DMS79 (cell line): ENCODE results near the gene DNAH17.
A peak's percentile ranks its signal among the peaks of the same experiment; 100 is the strongest.

Experiments used
- DNase-seq: peaks from one replicate; lab custom pipeline; 2025; lab: John Stamatoyannopoulos, UW

DNAH17 gene

DNA sequence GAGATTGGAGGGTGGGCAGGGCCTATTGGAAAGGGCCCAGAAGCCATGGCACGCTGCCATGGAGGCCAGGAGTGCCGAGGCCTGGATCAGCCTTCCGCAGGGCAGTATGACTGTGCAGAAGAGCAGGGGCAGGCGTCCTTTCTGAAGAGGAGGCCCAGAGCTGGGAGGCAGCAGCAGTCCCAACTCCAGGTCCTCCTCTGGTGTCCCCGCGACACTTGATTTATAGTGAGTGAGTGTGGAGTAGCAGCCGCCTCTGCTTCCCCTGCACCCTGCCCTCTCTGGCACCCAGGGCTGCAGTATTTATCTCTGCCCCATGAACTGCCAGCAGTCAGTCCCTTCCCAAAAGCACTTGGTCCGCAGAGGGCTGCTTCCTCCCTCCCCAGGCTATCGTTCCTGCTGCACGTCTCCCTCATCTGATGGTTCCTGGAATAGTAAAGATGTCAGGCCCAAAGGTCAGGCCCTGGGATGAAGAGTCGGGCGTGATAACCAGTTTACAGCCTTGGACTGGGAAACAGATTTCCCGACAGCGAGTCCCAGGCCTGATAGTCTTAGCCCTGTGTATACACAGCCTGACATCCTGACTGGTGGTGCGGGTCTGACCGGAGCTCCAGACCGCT lies 165.8 kb downstream of the DNAH17 start:
- DNase-seq = no peak

DNA sequence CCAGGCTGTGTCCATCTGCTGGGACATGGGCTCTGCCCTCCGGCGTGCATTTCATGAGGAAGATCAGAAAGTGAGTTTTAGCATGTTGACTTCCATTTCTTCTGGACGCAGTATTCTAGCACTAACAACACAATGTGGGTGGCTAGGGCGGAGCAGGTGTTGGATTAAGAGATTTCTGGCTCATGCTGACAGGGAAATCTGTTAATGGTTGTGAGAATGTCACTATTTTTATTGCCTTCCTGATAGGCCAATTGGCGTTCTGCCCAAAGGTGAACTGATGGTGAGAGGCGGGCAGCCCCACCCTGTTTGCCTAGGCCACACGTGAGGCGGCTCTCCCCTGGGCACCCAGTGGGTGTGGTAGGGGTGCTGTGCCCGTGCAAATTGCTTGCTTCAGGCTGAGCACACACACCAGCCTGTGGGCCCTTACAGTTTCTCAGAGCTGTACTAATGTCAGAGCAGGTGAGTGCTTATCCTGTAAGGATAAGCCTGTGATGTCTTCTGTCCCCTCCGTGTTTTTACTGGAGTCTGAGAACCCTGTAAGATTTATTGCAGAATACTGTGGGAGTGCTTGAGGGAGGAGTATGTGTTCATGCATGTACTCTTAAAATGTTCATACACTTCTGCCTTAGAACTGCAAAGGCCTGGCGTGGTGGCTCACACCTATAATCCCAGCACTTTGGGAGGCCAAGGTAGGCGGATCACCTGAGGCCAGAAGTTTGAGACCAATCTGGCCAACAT lies 167.8 kb downstream of the DNAH17 start:
- DNase-seq = peak; percentile 10

DNA sequence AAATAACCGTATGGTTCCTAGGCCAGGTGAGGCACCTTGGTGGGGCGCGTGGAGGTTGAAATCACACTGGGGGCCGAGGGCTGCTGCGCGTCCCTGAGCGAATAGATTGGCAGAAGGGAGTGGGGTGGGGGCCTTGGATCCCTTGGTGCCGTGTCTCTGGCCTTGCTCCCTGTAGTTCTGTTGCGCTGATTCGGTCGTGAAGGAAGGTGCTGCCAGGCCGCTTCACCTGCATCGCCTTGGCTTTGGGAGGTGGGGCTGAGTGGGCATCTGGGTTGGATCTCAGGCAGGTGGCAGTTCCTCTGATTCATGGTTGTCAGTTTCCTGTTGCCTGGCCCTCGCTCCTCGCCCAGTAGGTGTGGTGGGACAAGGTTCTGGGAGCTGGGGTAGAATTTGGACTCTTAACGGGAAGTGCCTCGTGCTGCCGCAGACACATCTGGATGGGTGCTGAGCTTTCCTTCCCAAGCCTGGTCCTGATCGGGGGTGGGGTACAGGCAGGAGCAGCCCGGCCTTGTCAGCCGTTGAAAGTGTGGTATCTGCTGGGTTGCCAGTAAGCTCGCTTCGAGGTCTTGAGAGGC lies 168.6 kb downstream of the DNAH17 start:
- no peak for DNase-seq

DNA sequence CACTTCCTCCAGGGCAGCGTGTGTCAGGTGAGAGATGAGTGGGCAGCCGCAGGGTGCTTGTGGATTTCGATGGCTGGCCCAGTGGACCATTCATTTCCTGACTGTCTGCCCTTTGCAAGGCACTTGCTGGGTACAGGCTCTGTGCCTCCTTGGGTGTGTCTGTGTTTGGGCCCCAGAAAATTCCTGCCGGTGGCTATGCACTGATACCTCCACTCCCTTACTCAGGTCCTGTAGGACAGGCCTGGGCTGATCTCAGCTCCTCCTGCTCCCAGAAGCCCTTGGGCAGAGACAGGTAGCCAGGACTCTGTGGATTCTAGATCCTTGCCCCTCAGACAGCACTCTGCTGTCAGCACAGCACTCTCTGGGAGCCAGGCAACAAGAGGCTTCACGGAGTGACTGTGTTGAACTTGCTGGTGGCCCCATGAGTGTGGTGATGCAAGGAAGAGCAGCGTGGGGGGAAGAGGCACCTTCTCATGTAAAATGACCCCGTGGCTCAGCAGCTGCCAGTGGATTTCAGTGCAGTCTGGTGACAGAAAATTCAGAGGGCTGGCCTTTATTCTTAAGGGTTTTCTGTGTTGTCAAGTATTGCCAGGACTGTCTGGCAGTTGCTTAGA lies 169.7 kb downstream of the DNAH17 start:
- DNase-seq = peak; percentile 14

DNA sequence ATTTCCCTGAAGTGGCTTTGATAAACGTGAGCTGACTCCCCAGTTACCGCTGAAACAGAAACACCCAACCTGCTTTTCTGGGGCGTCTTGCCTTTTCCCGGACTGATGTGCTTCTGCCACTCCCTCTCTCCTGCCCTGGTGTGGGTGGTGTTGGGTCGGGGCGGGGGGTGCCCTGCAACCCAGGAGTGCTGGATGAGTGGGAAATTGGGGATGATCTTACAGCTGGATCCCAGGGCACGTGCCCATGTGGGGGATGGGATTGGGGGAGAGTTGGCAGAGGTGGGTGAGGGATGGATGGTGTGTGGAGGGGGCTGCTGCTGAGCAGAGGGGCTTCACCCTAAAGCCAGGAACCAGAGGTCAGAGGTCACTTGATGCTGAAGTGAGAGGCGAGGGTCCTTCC lies 170.3 kb downstream of the DNAH17 start:
- no peak for DNase-seq

DNA sequence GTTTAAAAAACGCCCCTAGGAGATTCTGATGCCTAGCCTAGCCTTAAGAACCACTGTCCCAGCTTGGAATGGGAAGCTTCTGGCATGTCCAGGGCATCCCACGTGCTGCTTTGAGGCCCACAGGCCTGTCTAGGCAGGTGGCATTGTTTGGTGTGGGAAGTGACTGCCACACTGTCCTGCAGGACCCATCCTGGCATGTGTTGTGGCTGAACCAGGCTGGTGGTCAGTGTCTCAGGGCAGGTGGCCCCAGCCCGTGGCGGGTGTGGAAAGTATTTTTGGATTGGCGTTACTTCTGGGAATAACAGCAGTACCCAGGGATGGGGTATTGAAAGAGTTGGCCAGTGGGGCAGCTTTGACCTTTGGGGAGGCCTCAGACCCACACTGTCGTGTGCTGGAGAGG lies 170.8 kb downstream of the DNAH17 start:
- no peak for DNase-seq

DNA sequence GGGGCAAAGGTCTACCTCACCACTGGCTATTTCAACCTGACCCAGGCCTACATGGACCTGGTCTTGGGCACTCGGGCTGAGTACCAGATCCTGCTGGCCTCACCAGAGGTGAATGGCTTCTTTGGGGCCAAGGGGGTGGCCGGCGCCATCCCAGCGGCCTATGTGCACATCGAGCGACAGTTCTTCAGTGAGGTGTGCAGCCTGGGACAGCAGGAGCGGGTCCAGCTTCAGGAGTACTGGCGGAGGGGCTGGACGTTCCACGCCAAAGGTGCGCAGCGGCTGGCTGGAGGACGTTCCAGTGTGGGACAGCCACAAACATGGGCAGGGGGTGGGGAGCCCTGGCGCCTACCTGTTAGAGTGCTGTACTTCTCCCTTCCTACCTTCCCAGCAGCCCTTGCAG lies 173.4 kb downstream of the DNAH17 start:
- DNase-seq = no peak

DNA sequence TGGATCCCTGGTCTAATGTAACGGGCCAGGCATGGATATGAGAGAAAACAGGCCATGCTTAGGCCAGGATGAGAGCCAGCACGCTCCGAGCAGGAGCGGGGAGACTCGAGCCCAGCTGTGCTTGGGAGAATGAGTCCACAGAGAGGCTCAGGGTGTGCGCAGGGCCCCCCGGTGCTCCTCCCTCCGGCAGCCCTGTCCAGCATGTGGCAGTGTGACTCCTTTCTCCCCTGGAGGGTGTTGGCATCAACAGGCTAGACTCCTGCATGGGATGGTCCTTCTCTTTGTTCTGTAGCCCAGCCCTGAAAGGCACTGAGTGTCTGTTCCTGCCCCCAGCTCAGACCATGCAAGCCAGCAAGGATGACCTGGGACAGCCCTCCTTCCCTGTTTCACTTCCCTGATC lies 175.3 kb downstream of the DNAH17 start:
- DNase-seq = no peak

DNA sequence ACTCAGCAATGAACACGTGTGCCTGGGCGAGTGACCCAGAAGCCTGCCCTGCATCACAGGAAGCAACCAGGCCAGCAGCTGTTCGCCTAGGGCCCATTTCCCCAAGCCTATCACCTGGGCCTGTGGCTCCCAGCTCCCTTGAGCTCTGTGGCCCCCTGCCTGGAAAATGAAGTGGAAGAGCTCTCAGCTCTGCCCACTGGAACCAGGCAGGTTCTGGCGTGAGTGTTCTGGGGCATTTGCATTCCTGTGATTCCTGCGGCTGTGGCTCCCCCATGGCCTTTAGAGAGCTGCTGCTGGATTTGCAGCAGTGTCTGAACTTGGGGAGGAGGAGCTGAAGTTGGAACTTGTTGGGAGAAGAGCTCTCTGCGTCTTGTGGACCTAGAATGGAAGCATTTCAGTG lies 175.9 kb downstream of the DNAH17 start:
- no peak for DNase-seq

DNA sequence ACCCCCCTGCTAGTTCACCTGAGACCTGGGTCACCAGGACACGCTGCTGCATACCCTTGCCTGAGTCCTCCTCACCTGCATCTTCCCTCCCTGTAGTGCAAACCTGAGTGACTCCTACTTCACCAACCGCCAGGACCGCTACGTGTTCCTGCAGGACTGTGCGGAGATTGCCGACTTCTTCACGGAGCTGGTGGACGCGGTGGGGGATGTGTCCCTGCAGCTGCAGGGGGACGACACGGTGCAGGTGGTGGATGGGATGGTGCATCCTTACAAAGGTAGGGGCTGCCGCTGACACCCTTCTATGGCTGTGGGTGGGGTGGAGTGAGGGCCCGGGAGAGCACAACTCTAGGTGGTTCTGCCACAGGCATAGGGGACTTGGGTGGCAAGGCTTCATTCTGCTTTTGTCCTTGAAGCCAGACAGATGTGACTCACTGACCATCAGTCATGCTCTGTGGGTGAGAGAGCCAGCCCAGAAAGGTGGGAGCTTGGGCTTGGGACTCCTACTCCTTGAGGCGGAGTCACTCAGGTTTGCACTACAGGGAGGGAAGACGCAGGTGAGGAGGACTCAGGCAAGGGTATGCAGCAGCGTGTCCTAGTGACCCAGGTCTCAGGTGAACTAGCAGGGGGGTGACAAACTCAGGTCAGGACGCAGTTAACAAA lies 176.5 kb downstream of the DNAH17 start:
- DNase-seq = no peak

DNA sequence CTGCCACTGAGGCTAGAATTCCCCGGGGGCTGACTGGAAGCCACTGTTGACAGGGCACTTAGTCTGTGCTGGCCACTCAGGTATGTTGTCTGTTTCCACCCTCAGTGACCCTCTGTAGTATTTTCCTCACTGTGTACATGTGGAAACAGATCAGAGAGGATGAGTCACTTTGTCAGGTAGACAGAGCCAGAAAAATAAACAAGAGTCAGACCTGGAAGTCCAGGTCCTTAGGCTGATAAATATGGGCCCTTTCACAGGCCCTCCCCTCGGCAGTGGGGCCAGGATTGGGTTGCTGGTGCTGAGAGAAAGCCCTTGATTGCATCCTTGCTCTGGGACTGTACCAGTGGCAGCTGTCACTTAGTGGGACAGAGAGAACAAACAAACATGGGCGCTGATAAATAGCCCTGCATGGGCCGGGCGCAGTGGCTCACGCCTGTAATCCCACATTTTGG lies 177.5 kb downstream of the DNAH17 start:
- no peak for DNase-seq

DNA sequence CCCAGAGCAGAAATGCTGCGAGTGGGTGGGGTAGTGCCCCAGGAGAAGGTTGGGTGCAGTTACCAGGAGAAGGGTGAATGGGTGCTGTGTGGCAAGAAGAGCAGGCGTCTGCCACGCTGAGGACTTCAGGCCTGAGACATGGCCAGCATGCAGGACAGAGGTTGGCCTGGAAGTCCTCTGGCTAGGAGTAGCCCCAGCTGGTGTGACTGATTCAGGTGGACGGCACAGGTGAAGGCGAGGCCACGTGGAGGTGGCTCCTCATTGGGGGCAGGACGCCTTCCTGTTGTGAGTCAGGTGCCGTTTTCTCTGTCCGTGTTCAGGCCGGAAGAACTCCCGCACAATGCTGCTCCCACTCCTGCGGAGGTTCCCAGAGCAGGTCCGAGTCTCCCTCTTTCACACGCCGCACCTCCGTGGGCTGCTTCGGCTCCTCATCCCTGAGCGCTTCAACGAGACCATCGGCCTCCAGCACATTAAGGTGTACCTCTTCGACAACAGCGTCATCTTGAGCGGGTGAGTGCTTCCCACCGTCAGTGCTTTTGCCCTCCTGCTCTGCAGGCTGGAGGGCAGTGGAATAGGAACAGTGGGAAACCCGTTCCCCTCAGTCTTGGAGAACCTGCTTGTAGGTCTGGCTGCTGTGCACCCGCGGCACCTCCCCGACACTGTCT lies 178.0 kb downstream of the DNAH17 start:
- no peak for DNase-seq

DNA sequence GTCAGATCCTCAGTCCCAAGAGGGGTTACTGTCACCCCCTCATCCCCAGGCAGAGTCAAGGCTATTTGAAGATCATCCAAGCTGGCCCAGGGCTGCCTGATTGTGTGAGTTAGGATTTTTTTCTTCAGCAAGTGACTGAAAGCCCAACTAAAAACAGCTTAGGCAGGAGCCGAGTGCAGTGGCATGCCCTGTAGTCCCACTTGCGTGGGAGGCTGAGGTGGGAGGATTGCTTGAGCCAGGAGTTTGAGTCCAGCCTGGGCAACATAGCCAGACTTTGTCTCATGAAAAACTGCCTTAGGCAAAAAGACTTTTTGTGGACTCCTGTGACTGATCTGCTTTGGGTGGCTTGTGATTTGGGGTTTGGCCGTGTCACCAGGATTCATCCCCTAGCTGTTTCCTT lies 178.8 kb downstream of the DNAH17 start:
- DNase-seq = no peak

DNA sequence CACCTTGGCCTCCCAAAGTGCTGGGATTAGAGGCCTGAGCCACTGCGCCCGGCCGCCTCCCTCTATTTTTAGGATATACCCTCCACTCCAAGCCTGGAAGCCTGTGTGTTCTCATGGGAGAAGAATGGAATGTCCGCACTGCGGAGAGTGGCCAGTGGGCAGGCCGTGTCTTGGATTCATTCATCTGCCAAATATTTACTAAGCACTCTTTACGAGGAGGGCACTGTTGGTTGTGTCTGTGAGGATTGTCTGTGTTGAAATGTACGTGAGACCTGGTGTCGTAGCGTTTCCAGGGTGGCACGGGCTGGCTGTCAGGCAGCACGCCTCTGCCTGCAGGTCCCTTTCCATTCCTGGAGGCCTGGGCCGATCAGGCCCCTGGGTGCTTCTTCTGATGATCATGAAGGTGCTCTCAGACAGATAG lies 179.5 kb downstream of the DNAH17 start:
- DNase-seq = no peak

DNA sequence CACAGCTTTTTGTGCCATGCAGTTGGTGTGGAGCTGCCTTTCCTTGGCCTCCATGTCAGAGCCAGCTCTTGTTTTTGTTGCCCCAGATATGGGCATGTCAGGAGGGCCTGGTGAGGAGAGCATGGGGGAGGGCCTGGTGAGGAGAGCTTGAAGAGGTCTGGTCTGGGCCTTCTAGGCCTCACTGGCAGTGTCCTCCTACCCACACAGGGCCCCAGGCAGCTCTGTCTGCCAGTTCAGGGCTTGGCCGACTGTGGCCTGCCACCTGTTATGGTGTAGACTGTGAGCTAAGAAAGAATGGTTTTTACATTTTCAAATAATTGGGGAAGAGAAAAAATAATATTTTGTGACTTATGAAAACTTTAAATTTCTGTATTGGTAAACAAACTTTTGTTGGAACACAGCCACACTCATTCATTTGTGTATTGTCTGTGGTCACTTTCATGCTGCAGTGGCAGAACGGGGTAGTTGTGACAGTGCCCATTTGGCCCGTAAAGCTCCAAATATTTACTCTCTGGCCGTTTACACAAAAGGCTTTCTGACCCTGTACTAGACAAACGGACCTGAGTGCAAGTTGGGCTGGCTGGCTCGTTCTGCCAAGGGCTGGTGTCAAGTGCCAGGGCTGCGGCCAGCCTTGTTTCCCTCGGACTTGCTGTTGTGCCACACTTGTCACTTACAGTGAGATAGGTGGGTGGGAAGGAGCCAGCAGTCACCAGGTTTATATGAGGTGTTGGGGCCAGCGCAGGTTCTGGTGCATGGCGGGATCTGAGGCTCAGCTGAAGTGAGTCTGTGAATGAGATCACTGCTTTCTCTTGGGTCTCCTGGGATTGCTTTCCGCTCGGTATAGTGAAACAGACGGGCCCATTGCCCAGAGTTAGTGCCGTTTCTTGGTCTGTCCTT lies 180.5 kb downstream of the DNAH17 start:
- DNase-seq = no peak

DNA sequence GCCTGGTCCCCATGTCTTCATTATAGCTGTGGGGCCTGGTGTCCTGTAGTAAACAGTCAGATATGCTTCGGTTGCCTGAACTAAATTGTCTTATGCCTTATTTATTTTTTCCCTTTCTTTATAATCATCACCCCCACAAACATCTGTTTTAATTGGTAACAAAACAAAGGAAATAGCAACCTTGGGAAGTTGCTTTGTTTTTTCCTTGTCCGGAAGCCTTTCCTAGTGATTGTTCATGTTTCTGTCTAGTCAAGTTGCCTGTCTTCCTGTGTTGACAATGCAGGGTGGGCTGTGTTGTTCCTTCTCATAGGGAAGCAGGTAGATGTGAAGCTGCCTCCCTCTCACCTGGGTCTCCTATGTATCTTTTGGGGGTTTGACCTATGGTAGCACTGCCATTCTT lies 182.0 kb downstream of the DNAH17 start:
- no peak for DNase-seq

DNA sequence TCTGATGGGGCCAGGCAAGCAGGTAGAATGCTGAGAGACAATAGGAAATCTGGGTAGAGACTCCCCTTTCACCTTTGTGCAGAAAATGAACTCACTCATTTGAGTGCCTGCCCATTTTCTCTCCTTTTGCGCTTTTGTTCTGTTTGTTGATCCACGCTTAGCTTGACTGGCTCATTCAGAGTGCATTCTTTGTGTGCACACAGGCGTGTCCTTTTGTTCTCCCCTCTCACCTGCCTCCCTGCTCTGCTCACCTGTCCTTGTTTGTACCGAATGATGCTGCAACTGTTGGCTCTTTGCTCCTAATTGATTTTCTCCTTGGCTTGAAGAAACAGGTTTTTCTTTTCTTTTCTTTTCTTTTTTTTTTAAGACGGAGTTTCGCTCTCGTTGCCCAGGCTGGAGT lies 183.0 kb downstream of the DNAH17 start:
- peak; percentile 89 for DNase-seq

DNA sequence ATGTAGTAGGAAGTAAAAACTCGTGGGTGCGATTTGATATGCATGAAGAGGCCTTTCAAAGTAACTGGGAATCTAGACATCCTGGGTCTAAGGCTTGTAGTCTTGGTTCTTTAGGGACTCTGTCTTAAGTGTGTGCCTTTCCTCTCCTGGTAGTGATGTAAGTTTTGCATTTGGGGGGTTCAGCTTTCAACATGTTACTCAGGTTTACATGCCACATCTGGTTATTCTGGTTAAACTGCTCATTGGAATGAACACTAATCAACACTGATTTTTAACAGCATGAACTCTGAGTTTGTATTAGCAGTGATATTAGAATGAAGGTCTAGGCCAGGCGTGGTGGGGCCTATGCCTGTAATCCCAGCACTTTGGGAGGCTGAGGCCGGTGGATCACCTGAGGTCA lies 183.6 kb downstream of the DNAH17 start:
- no peak for DNase-seq

DNA sequence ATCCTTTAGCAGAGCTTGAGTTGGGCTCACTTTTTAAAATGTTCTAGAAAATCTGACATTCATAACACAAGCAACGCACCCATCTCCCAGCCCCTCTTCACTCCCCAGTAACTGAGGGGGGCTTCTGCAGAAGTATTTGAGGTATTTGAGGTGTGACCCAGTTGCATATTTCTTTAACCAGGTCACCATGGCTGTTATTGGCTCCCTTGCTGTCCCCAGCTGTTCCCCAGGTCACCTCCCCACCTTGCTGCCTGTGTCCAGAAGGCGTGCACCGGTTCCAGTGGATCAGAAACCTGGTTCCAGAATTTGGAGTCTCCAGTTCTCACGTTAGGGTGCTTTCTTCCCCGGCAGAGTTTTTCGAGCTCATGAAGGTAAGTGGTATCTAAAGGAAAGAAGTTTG lies 184.9 kb downstream of the DNAH17 start:
- no peak for DNase-seq

DNA sequence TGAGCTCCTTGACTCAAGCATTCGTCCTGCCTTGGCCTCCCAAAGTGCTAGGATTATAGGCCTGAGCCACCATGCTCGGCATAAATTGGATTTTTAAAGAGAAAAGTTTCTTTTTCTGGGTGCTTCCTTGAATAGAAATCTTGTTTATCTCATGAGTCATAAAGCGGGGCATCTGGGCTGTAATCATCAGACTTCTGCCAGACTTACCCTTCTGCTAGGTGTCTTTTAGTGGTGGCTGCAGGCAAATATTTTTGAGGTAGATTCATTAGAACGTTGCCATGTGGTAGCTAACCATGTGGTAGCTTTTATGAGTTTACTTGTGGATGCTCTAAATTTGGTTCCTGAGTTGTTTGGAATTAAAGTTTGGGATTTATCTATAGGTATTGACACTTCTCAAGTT lies 185.4 kb downstream of the DNAH17 start:
- DNase-seq = no peak

DNA sequence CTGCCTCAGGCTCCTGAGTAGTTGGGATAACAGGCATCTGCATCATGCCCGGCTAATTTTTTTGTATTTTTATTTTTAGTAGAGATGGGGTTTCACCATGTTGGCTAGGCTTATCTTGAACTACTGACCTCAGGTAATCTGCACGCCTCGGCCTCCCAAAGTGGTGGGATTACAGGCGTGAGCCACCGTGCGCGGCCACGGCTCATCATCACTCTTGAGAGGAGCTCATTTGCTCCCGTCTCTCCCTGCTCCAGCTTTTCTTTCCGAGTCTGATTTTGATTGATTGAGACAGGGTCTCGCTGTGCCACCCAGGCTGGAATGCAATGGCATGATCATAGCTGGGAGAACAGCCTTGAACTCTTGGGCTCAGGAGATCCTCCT lies 186.2 kb downstream of the DNAH17 start:
- no peak for DNase-seq
